Body of pancreas (tissue), 4 donors: ENCODE results near the gene FOXP3.

ENCODE experiments used
- POLR2A ChIP-seq, 3 donors: fragments of 450-650 bp; IDR thresholded peaks; one replicate each; pipeline ENCODE4 v1.6.1; 2016; ENCODE audit warnings: antibody characterized with exemption in 3 of 3, mild to moderate bottlenecking in 2 of 3
- TF ChIP-seq, protein P1 (sequence below), 7 experiments: fragments of 450-650 bp in 4 of 7; fragments of 200-600 bp in 3 of 7; sonication (generic) in 3 of 7; IDR thresholded peaks; one replicate each; pipeline ENCODE4 v1.5.1; 2016 to 2019; ENCODE audit warnings: antibody characterized with exemption in 7 of 7

DNA sequence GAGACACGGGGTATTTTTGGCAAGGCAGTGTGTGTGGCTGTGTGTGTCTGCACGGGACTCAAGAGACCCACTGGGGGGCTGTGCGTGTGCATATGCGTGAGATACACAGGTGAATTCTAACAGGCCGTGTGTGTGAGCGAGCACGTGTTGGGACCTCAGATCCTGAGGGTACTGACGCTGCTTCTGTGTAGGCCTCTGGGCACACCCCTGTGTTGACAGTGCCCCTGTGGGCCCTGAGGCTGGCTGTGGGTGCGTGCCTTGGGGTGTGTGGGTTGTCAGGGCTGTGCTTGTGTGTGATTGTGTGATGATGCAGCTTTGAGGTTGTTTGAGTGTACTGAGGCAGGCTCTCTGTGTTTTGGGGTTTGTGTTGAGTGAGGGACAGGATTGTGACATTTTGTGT lies 13.9 kb downstream of the FOXP3 start:
- TF ChIP-seq, protein P1, sequence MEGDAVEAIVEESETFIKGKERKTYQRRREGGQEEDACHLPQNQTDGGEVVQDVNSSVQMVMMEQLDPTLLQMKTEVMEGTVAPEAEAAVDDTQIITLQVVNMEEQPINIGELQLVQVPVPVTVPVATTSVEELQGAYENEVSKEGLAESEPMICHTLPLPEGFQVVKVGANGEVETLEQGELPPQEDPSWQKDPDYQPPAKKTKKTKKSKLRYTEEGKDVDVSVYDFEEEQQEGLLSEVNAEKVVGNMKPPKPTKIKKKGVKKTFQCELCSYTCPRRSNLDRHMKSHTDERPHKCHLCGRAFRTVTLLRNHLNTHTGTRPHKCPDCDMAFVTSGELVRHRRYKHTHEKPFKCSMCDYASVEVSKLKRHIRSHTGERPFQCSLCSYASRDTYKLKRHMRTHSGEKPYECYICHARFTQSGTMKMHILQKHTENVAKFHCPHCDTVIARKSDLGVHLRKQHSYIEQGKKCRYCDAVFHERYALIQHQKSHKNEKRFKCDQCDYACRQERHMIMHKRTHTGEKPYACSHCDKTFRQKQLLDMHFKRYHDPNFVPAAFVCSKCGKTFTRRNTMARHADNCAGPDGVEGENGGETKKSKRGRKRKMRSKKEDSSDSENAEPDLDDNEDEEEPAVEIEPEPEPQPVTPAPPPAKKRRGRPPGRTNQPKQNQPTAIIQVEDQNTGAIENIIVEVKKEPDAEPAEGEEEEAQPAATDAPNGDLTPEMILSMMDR (IDR thresholded peaks at IDR 0.05): no peak
- no peak for TF ChIP-seq POLR2A (IDR thresholded peaks at IDR 0.05)
